T-helper 1 cell (primary cell): ENCODE results near the gene BSDC1.
"Not testable (repeated sequence)": the region's sequence is repeated elsewhere in the genome, so short reads cannot be mapped to it uniquely, and the experiment has no call there.

ENCODE experiments used
- DNase-seq, 5 donors: peaks; one replicate each; pipeline ENCODE4 v3.0.0-alpha.2; 2012 to 2020

Gene BSDC1

DNA sequence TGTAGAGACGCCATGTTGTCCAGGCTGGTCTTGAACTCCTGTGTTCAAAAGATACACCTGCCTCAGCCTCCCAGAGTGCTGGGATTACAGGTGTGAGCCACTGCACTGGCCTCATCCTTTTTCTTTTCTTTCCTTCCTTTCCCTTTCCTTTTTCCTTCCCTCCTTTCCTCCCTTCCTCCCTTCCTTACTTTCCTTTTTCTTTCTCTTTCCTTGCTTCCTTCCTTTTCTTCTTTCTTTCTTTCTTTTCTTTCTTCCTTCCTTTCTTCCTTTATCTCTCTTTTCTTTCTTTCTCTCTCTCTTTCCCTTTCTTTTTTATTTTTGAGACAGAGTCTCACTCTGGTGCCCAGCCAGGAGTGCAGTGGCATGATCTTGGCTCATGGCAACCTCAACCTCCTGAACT lies 37.8 kb downstream of the BSDC1 start:
- no peak for DNase-seq

- DNase-seq = not testable (repeated sequence)
Observed at GRCh38 chr1:32355778-32356177, 38.5 kb downstream of the BSDC1 start.

GRCh38 chr1:32353886-32354570 lies 40.2 kb downstream of the BSDC1 start:
- DNase-seq = no peak

GRCh38 chr1:32353431-32353830 lies 40.8 kb downstream of the BSDC1 start:
- DNase-seq = no peak

- no peak for DNase-seq
Observed at GRCh38 chr1:32352831-32353383, 41.3 kb downstream of the BSDC1 start.

DNA sequence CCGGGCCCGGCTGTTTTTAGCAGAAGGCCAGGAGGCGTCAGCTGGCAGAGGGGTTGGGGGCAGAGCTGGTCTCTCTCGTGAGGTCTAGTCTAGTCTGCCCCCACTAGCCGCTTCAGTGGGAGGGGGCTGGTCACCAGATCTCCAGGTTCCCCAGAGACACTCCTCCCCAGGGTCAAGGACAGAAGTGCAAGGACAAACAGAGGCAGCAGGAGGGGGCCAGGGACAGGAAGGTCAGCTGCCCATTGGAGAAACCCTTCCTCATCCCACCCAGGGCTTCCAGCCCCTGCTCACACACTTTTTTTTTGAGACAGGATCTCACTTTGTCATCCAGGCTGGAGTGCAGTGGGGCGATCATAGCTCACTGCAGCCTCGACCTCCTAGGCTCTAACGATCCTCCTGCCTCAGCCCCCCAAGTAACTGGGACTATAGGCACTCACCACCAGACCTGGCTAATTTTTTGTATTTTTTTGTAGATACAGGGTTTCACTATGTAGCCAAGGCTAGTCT lies 41.9 kb downstream of the BSDC1 start:
- DNase-seq = no peak

- DNase-seq = peak; percentile 91 to 95 (median 92)
Observed at GRCh38 chr1:32351399-32352238, 42.6 kb downstream of the BSDC1 start.

- peak in 1 of 5 donors; percentile 73 for DNase-seq
Observed at GRCh38 chr1:32350785-32351398, 43.3 kb downstream of the BSDC1 start.

- DNase-seq = no peak
Observed at GRCh38 chr1:32349211-32349708, 45.0 kb downstream of the BSDC1 start.

DNA sequence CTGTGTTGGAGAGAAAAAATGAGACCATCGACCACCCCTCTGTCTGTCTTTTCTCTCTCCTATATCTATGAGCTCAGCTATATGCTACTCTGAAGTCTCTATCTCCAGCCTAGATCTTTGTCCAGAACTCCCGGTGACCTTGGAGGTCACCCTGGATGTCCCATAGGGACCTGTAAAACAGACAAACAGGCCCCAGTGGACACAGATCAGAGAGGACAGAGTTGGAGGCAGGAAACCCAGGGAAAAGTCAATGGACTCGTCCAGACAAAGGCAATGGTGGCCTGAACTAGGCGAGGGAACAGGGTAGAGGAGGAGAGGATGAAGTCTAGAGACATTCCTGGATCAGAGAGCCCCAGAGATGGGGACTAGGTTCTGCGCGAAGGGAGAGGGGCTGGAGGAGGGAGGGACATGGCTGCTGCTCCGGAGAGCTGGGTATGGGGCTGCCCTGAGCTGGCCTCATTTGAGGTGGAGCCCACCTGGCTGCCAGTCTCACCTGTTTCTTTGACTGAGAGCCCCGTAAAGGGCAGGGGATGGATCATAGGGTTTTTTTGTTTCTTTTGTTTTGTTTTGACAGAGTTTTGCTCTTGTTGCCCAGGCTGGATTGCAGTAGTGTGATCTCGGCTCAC lies 47.6 kb downstream of the BSDC1 start:
- no peak for DNase-seq

GRCh38 chr1:32345289-32345827 lies 48.9 kb downstream of the BSDC1 start:
- DNase-seq = no peak

DNA sequence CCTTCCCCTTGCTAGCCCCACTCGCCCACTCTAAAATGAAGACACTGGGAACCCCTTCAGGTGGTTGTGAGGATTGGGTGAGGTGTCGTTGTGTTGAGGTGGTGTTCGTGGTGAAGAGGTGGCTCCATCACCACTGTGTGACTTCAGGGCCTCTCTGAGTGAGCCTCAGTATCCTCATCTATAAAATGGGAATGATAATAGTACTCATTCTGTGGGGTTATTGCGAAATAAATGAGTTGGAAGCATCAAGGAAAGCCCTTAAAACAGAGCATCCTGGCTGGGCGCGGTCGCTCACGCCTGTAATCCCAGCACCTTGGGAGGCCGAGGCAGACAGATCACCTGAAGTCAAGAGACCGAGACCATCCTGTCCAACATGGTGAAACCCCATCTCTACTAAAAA lies 51.5 kb downstream of the BSDC1 start:
- DNase-seq = no peak

DNA sequence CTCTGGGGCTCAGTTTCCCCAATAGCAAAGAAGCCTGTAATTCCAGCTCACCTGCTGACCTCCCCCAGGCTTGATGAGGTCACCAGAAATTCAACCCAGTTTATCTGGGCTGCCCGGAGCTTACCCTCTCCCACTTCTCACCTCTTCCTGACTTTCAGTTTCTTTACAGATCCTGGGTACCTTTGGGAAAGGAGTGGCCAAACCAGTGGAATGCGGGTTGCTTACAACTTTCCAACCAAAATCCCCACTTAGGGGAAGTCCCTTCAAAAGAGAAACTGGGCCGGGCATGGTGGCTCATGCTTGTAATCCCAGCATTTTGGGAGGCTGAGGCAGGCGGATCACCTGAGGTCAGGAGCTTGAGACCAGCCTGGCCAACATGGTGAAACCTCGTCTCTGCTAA lies 52.3 kb downstream of the BSDC1 start:
- no peak for DNase-seq

- DNase-seq = no peak
Observed at GRCh38 chr1:32341186-32341757, 53.0 kb downstream of the BSDC1 start.

GRCh38 chr1:32339363-32339978 lies 54.8 kb downstream of the BSDC1 start:
- DNase-seq = no peak

- DNase-seq = no peak
Observed at GRCh38 chr1:32338637-32339145, 55.5 kb downstream of the BSDC1 start.

- no peak for DNase-seq
Observed at GRCh38 chr1:32337855-32338636, 56.2 kb downstream of the BSDC1 start.

DNA sequence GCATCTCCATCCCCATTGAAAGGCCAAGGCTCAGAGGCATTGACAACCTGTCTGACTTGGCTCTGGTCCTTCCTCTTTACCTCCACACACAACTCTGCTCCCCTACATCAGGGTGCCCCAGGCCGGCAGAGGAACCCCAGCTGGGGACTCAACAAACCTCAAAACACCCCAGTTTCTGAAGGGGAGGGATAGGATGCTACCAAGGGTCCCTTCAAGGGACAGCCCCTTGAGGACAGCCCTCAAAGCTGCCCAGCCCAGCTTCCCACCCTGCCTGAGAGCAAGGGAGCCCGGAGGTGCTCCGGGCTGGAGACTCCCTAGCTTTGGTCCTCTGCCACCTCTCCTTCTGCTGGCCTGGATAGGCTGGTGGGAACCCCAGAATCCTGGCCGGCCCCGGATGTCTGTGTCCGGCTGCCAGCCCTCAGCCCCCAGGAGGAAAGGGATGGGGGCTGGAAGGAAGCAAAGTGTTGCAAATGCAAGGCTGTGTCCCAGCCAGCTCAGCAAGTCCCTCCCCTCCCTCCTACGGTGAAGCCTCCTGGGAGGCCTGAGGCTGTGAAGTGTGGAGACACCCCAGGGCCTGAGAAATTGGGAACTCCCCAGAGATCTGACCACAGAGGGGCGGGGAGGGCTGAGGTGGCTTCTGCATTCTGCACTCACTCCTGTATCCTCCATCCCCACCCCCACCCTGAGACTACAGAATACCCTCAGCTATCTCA lies 57.1 kb downstream of the BSDC1 start:
- DNase-seq = peak in 4 of 5 donors; percentile 30 to 51 (median 39)

GRCh38 chr1:32336591-32336932 lies 57.7 kb downstream of the BSDC1 start:
- DNase-seq = no peak
